T-helper 1 cell (primary cell): ENCODE measurements around the gene RAPGEF6.
A peak's percentile ranks its signal among the peaks of the same experiment; 100 is the strongest.
"Not testable (repeated sequence)": the region's sequence is repeated elsewhere in the genome, so short reads cannot be mapped to it uniquely, and the experiment has no call there.

Source experiments
- DNase-seq, 5 donors: peaks; one replicate each; pipeline ENCODE4 v3.0.0-alpha.2; 2012 to 2020

The RAPGEF6 gene

DNA sequence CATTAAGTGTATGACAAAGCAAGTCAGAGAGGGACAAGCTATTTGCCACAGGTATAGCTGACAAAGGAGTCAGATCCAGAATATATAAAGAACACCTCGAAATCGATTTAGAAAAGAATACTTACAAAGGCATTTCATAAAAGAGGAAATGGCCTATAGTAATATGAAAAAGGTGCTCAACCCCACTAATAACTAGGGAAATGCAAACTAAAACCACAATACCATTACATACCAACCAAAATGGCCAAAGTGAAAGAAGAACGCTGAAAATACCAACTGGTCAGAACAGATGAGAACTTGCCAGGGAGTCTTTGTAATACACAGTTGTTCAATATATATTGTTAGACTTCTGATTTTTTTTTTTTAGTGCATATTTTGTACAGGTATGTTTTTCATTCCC, 218.3 kb downstream of the RAPGEF6 start:
- no peak for DNase-seq

DNA sequence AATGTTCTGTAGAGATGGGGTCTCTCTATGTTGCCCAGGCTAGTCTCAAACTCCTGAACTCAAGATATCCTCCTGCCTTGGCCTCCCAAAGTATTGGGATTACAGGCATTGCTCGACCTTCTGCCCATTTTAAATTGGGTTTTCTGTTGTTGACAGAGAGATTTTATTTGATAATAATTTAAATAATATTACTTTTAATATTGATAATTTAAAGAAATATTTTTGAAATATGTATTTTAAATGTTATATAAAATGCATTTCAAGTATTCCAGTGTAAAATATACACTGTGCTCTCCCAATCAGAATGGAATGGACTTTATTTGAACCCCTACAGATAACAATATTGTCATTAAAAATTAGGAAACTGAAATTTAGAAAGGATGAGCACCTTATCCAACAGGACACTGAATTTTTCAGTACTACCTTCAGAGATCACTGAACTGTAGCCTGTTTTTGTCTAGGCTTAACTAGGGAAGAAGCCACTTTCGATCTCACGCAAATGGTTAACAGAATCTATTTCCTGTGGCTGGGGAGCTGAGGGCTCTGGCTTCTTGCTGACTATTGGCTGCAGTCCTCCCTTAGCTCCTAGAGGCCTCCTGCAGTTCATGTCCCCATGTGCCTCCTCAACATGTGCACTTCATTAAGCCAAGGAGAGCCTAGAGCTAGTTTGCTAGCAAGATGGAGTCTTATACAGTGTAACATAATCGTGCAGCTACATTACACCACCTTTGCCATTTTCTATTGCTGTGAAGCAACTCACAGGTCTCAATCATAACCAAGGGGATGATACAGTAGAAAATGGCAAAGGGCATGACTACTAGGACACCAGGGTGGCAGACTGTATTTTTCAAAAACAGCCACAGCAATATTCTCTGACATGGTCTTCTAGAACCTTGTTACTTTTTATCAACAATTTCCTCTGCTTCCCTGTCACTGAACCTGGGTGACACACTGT, 221.1 kb downstream of the RAPGEF6 start:
- peak in 1 of 5 donors; percentile 78 for DNase-seq

DNA sequence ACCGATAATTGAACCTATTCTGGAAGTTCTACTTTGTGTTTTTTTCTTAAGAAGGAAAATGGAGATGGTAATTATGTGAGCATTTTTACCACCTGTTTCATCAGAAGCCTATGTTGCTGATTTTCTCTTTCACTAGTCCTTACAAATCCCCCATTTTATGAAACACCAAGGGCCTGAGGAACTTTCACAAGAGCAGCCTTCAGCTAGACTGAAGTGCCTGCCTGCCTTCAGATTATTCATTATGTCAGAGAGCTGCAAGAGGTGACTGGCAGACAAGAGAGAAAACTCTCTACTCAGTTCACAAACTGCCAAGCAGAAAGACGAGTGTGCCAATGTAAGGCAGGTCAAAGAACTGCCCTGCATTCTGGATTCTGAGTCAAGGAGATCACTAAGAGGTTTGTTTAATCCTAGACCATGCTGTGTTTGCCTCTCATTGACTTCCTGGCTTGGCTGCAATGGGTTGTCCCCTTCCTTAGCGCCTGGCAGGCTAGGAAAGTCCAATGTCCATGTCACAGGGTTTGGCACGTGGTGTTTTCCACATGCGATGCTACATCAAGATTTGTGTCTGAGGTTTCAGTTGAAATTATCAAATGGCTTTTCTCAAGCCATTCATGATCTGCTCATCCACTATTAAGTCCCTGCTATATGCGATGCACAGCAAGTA, 227.9 kb downstream of the RAPGEF6 start:
- no peak for DNase-seq

DNA sequence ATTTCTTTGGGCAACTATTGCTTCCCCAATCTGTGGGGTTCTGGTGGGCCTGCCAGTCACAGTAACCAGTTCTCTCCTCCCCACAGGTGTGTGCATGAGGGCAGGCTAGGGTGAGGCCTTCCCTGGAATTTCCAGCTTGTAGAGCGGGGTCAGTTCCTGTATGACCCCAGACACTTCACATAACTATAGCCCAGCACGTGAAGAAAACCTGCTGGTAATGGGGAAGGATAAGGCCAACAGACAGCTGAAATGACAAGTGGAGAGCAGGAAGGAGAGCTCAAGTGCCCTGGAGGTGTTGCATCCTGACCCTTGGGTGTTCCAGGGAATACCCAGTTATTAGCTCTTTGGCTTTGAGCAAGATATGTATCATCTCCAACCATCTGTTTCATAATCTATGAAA, 229.0 kb downstream of the RAPGEF6 start:
- no peak for DNase-seq

DNA sequence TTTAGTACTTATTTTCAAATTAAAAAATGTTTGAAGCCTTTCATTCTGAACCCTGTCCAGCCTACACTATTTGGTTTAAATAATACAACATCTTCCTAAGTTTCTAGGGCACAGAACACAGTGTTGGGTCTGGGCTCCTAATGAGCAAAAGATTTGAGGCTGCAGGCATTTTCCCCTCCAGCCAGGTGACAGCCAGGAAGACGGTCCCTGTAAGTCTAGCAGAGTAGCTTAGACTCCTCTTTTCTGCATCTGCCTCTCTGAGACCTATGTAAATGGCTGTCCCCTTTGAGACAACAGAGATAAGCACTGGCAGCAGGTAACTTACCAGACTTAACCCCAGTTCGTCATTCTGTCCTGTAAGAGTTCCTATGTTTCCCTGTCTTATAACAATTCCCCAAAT, 229.4 kb downstream of the RAPGEF6 start:
- no peak for DNase-seq

DNA sequence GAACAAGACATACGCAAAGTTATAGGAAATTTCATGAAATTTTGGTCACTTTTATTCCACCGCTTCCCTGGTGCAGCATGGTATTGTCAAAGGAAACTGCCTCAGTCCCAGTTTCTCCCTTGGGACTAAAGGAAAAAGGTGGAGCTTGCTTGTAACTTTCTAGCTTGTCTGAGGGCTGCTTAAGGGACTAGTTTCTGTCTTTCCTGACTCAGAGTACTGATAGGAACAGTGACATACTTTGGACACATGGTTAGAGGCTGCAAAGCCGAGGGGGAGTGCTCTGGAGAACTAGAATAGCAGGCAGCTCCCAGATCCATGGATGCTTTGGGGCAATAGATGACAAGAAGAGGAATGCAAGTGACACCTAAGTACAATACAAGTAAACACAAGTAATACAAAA, 234.4 kb downstream of the RAPGEF6 start:
- DNase-seq, result no peak

DNA sequence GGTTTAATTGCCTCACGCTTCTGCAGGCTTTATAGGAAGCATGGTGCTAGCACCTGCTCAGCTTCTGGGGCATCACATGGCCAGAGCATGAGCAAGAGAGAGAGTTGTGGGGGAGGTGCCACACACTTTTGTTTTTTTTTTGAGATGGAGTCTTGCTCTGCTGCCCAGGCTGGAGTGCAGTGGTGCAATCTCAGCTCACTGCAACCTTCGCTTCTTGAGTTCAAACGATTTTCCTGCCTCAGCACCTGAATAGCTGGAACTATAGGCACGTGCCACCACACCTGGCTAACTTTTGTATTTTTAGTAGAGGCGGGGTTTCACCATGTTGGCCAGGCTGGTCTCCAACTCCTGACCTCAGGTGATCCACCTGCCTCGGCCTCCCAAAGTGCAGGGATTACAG, 236.0 kb downstream of the RAPGEF6 start:
- DNase-seq, result not testable (repeated sequence)

DNA sequence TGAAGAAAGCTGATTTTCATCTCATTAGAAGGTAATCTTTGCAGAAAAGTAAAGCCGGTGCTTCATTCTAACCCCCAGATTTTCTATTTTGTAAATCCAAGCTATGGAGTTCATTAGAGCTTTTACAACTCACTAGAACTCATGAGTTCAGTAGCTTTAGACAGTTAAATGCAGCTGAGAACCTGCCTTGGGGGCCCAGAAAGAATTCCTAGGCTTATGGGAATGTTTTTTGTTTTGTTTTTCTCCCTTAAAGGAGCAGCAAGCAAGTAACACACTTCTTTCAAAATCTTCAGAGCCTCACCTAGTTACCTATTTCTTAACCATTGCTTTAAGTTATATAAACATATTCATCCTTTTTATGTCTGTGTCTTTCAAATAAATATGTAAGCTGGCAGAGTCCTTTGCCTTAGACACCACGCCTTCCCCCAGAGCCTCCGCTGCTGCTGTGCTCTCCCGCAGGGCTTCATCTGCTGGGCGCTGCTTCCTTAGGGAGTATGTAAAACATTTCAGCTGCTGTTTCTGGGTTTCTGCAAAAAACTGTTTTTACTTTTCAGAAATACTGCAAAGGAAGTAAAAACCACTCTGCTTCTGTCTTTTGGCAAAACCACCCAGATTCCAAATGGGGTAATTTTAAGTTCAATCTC, 238.3 kb downstream of the RAPGEF6 start:
- no peak for DNase-seq

DNA sequence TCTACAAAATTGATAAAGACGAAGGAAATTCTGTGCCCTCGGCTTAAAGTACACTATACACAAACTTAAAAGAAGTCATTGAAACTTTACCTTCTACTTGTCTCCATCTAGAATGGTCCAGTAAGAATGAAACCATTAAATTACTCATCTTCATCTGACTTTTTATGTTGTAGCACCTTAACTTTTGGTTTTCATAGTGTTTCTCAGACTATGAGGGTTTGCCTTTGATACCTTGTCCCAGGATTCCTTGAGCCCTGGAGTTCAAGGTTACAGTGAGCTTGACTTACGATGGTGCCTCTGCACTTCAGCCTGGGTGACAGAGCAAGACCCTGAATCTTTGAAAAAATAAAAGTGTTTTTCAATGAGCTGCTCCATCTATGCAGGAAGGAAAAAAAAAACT, 239.0 kb downstream of the RAPGEF6 start:
- peak in 1 of 5 donors; percentile 79 for DNase-seq

DNA sequence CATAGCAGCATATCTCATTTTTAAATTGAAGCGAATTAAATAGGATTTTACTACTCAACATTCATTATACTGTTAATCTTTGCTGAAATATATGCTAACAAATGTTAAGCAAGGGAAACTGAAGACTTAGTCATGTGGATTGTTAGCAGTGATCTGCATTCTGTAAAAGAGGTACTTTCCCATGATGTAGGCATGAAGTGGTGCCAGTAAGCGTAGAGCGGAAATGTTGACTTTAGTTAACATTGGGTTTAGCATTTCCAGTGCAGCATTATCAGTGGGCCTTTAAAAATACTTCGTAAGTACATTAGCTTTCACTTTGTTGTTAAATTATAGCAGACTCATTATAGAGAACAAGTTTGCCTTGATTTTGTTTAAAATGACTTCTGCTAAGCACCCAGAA, 240.9 kb downstream of the RAPGEF6 start:
- DNase-seq, result peak in 4 of 5 donors; percentile 27 to 86 (median 44)

DNA sequence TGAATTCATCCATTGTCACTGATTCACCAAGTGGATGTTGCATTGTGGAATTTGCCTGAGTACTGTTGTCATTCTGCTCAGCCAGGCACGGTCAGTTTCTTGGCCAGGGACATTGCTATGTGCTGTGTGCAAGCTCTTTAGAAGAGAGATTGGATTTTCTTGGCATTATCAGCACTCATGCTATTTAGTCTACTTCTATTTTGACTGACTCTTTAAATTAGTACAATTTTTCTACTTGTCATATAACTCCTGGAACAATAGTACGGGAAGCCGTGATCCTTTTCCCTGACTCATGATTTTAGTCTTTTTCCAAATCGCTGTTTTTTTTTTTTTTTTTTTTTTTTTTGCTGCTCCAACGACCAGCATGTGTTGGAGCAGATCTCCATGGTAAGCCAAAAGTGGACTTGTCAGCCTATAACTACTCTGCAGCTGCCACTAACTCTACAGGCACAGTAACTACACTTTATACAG, 241.5 kb downstream of the RAPGEF6 start:
- DNase-seq, result no peak

DNA sequence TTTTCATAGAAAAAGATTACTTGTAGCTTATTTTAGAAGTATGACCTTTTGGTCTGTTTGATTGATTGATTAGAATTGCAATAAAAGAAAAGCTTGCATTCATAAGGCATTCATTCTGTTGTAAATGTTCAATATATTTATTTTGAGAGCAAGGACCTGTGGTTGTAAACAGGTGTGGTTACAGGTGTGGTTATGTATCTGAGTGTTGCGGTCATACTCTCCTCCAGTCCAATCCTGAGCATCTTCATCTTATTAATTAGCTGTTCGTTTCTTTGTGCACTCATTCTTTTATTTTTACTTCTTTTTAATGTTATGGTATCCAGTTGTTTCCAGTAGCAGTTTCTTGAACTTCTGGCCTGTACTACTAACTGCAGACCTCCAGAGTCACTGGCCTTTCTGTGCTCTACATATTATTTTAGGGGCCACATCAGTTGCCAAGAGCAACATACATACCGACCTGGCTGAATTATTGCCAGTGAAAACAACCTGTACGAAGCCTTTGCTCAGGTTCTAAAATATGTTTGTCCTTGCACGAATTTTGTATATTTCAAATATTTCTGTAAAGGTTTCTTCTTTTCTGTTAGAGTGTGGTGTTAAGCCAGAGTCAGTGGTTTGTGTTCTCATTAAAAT, 242.4 kb downstream of the RAPGEF6 start:
- no peak for DNase-seq

DNA sequence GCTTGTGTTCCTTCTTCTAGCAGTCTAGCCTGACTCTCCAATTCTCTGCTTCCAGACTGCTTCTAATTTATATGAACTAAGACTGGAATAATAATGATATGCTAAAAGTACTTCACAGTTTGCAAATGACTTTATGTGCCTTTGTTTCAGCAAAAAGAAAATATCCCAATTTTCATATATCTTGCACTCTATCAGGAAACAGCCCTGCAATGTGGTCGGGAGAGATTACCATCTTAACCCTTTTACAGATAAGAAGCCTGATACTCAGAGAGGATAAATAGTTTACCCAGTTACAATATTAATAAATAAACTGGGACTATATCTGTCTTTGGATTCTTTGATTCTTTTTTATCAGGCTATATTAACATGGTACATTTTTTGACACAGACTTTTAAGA, 245.2 kb downstream of the RAPGEF6 start:
- no peak for DNase-seq

DNA sequence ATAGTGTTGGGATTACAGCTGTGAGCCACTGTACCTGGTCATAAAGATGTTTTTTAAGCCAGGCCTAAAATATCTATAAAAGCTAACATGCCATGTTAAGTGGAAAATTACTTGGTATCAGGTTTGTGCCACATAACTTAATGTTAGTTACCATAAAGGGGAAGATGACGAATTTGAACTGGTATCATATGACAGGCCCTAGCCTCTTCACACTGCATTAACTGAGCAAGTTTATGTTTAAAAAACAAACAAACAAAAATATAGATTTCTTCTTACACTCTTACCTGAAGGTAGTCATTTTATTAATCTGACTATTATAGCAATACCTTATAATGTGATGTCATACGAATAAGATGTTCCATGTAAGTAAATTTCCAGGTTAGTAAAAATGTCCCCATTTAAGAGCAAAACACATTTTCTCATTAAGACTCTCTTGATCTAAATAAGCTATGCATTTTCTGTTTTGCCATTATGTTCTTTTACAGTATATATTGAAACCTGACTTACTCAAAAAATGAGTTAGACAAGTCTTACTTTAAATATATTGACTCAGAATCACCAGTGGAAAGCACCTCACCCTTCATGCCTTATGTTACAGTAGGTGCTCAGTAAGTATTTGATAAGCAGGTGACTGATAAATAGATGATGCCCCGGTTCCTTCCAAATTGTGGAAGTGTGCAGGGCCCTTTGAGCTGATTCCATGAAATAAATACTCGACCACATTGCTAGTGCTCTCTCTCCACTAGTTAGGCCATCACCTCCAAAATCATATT, 245.7 kb downstream of the RAPGEF6 start:
- DNase-seq, result peak in 1 of 5 donors; percentile 67

DNA sequence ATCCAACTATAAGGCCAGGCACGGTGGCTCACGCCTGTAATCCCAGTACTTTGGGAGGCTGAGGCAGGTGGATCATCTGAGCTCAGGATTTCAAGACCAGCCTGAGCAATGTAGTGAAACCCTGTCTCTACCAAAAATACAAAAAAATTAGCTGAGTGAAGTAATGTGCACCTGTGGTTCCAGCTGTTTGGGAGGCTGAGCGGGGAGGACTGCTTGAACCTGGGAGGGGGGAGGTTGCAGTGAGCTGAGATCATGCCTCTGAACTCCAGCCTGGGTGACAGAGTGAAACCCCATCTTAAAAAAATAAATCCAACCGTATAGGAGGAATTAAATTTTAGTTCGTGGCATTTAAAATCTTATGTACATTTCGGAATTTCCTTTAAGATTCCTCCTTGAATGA, 247.8 kb downstream of the RAPGEF6 start:
- DNase-seq, result no peak

DNA sequence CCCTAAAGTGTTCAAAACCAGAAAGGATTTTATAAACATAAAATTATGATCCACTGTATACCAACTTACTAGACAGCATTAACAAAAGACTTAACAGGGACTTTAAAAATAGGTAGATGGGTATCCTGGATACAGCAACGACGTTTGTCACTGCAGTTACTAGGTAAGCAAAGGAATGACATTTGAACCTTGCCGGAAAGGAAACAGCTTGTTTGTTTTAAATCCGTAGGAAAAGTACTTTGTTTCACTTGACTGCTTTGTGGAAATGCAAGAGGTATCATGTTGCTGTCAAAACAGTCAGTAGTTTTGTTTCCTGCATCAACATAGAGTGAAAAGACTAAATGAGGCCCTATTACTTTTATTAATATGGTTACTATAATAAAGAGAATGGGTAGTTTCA, 248.2 kb downstream of the RAPGEF6 start:
- no peak for DNase-seq

DNA sequence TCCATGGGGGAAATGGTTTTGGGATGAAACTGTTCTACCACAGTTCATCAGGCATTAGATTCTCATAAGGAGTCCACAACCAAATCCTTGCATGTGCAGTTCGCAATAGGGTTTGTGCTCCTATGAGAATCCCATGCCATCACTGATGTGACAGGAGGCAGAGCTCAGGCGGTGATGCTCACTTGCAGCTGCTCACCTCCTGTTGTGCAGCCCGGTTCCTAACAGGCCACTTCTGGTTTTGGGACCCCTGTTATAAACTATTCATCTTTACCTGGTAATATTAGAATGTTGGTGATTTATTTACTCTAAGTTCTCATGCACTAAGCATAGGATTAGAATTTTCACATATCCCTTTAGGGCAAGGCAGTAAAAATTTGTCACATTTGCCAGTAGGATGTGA, 248.9 kb downstream of the RAPGEF6 start:
- no peak for DNase-seq

DNA sequence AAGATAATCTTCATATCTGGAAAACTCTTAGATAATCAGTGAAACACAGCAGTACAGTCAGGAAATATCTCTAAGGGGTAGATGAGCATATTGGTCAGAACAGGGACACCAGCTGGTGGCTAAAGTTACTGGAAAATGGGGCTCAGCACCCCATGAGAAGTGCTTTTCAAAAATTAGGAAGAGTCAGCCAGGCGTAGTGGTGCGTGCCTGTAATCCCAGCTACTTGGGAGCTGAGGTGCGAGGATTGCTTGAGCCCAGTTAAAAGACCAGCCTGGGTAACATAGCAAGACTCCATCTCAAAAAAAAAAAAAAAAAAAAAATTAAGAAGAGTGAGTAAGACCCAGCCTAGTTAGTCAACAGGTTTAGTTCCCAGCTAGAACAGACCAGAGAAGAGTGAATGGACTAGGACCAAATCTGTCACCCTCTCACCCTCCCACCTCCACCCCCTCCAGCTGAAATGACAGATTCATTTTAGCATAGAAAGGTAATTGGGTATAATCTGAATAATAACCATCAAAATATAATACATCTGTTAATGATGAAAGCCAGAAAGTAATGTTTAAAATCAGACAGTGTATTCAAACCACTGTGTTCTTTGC, 250.3 kb downstream of the RAPGEF6 start:
- no peak for DNase-seq

DNA sequence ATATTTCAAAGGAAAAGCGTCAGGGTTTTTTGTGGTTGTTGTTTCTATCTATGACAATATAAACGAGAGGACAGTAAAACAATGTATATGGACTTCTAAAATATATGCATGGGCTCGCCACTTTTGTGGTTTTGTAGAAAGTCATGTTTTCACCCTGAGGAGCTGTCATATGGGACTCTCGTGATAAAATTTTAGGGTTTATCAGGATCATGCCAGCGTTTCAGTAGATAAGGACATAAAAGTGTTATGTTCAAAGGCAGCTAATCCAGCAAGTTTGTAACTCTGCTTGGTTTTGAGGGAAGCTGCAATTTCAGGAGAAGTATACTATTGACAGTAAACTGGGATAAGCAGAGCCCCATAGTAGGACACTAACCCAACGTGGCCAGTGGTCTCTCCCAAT, 250.9 kb downstream of the RAPGEF6 start:
- no peak for DNase-seq

DNA sequence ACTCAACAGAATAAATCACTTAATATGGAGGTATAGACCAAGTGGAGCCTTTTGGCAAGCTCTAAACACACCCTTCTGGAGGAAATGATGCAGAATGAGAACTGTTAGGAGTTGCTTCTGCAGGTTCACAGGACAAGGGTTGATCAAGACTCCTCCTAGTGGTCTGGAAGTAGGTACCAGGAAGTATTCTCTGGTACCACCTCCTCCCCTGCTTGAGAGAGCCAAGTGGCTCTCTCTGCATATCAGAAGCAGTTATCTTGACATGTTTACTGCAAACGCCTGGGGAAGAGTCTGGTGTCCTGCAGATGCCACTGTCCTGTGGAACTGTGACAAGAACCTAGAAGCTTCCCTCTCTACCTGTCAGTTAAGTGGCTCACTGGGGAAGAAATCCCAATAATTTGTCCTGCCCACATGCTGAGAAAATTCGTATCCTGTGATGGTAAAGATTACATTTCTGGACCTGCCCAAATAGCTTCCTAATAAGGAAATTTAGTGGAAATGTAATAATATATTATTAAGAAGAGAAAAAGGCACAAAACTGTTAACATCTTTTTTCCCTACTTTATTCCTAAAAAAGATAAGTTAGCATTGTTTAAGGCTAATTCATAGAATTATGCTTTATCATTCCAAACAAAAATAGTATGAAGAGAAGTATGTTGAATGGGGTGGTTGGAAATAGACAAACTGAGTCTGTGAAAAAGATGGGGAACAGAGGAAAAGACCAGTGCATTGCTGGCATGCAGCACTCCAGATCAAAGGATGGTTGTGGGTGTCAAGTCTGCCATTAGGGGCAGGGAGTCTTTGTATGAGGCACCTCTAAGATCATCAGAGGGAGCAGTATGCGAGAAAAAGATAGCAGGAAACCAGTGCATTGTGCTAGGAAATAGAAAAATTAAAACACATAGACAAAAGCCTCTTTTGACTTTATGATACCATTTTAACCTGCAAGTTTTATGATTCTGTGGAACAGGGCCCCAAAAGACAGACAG, 252.3 kb downstream of the RAPGEF6 start:
- peak; percentile 12 to 93 (median 49) for DNase-seq
